DOHH2 (cell line): ENCODE measurements around the gene GPRC5B.

Source experiments
- CTCF ChIP-seq: fragments of 200-600 bp; sonication (generic); IDR thresholded peaks from one replicate; pipeline ENCODE4 v1.5.1; 2014; ENCODE audit warnings: antibody characterized with exemption, mild to moderate bottlenecking, low read depth, low read length; ENCODE audit not compliant: poor library complexity, severe bottlenecking
- EZH2phosphoT487 ChIP-seq: fragments of 200-600 bp; sonication (generic); IDR thresholded peaks from 2 replicates; pipeline ENCODE4 v1.6.1; 2017; ENCODE audit warnings: borderline replicate concordance, mild to moderate bottlenecking, antibody characterized with exemption, low read length, moderate library complexity, mixed read lengths

GRCh38 chr16:19912455-19913339 is 28.0 kb upstream of the GPRC5B start:
- TF ChIP-seq CTCF (no peak), EZH2phosphoT487 (no peak)
